Measurements from ENCODE around the gene CFAP54.

DNA sequence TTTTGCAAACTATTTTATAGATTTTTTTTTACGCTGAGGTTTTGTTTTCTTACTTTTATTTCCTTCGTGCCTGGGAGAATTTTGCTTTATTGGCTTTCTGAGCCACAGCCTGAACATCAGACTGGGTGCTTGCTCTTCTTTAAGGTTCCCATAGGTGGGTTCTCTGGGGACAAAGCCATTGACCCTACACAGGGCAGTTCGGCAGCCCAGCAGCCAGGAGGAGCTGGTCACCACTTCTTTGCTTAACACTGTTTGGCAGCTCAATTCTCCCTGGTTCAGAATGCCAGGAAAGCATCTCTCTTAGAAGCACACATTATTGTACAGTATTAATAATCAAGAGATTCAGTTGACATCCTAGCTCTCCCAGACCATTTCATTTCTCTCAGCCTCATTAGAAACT, 276.9 kb downstream of the CFAP54 start:
- TF ChIP-seq, protein P1, sequence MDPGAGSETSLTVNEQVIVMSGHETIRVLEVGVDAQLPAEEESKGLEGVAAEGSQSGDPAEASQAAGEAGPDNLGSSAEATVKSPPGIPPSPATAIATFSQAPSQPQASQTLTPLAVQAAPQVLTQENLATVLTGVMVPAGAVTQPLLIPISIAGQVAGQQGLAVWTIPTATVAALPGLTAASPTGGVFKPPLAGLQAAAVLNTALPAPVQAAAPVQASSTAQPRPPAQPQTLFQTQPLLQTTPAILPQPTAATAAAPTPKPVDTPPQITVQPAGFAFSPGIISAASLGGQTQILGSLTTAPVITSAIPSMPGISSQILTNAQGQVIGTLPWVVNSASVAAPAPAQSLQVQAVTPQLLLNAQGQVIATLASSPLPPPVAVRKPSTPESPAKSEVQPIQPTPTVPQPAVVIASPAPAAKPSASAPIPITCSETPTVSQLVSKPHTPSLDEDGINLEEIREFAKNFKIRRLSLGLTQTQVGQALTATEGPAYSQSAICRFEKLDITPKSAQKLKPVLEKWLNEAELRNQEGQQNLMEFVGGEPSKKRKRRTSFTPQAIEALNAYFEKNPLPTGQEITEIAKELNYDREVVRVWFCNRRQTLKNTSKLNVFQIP (CRISPR knock-in tag; IDR thresholded peaks at IDR 0.05; ENCODE audit: borderline replicate concordance, low read depth) = no peak
- TF ChIP-seq, protein P2, sequence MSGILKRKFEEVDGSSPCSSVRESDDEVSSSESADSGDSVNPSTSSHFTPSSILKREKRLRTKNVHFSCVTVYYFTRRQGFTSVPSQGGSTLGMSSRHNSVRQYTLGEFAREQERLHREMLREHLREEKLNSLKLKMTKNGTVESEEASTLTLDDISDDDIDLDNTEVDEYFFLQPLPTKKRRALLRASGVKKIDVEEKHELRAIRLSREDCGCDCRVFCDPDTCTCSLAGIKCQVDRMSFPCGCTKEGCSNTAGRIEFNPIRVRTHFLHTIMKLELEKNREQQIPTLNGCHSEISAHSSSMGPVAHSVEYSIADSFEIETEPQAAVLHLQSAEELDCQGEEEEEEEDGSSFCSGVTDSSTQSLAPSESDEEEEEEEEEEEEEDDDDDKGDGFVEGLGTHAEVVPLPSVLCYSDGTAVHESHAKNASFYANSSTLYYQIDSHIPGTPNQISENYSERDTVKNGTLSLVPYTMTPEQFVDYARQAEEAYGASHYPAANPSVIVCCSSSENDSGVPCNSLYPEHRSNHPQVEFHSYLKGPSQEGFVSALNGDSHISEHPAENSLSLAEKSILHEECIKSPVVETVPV (CRISPR knock-in tag; IDR thresholded peaks at IDR 0.05) = no peak
- no peak for TF ChIP-seq GLIS3 (CRISPR knock-in tag; IDR thresholded peaks at IDR 0.05)
- TF ChIP-seq ZFP3 (CRISPR knock-in tag; IDR thresholded peaks at IDR 0.05) = no peak
- TF ChIP-seq CSDC2 (CRISPR knock-in tag; IDR thresholded peaks at IDR 0.05) = no peak
- no peak for TF ChIP-seq ISL1 (CRISPR knock-in tag; IDR thresholded peaks at IDR 0.05)
- TF ChIP-seq RARB (CRISPR knock-in tag; IDR thresholded peaks at IDR 0.05) = no peak

Data from SK-N-SH treated with all-trans-retinoic acid at 6 μM for 48 hours (cell line).